ENCODE data around the gene PNMA1. TPM values are rescaled to one million over a fixed set of nuclear protein-coding genes. Genes with fewer than 3 reads are reported as not detected.
A peak's percentile ranks its signal among the peaks of the same experiment; 100 is the strongest.

The PNMA1 gene
- total and polyA plus RNA-seq, 2 donors (not counting 1 experiment from before 2014, with no cell fraction given): 9.5 to 31.6 TPM

DNA sequence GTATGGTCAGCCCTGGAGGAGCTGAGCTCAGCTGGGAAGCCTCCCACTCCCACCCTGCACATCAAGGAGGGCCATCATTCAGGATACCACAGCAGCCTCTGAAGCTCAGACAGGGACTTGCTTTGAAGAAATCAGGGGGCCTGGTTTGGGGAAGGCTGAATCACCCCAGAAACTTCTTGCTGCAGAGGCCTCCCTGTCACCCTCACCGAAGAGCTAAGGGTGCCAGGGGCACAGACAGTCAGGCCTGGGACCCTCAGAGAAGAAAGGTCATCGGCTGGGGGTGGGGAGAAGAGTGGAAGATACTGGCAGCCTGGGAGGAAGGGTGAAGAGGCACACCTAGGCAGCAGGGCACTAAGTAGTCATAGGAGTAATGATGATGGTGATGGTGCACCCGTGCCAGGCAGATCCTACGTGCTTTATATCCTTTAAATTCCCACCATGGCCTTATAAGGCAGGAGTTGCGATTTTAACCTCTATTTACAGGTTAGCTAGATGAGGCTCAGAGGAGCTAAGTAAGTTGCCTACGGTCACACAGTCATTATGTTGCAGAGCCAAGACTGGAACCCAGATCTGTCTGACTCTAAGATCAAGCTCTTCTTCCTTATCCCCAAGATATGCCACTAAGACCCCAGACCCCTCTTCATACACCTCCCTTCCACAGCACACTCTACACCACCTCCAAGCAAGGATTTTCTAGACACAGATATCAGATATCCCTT lies 28.5 kb upstream of the PNMA1 start:
- ATAC-seq (ENCODE audit: low read depth): no peak
- Histone ChIP-seq H3K36me3 (replicated peaks in 1 of 2; ENCODE audit: control extremely low read depth in 1 of 2, control insufficient read depth in 1 of 2, extremely low read depth in 1 of 2, insufficient read depth in 2 of 2, low read length in 1 of 2) (peaks cover 0 to 39% of the 10 kb centered on the region in 2 experiments), H3K27me3 (replicated peaks in 1 of 4; ENCODE audit: control extremely low read depth in 1 of 4, control insufficient read depth in 3 of 4, insufficient read depth in 4 of 4, low read length in 3 of 4) (no peaks in the 10 kb centered on the region), H3K27ac (ENCODE audit: low read length in 2 of 2) (peak overlapping the region; percentile 61 to 81), H3K9ac (ENCODE audit: low read length) (peak overlapping the region; percentile 55), H3K4me3 (ENCODE audit: control extremely low read depth in 1 of 5, extremely low read depth in 1 of 5, insufficient read depth in 1 of 5, low read depth in 2 of 5, low read length in 4 of 5) (peak overlapping the region in 4 of 5 experiments; percentile 10 to 43 (median 23)), H3K9me3 (ENCODE audit: control extremely low read depth in 1 of 3, control insufficient read depth in 2 of 3, insufficient read depth in 1 of 3, low read length in 2 of 3) (no peaks in the 10 kb centered on the region), H2AFZ (ENCODE audit: insufficient read depth, low read depth, low read length, poor library complexity, severe bottlenecking) (no peak overlapping the region), H4K20me1 (ENCODE audit: control insufficient read depth, insufficient read depth, low read length, poor library complexity, severe bottlenecking) (peaks cover 100% of the 10 kb centered on the region), H3K4me1 (ENCODE audit: control insufficient read depth in 2 of 2, insufficient read depth in 2 of 2, low read length in 2 of 2) (peaks cover 76 to 83% of the 10 kb centered on the region in 2 donors), H3K79me2 (ENCODE audit: control insufficient read depth, insufficient read depth, low read length) (peaks cover 100% of the 10 kb centered on the region), H3K4me2 (replicated peaks; ENCODE audit: low read depth, low read length, poor library complexity, severe bottlenecking) (peak overlapping the region; percentile 76)
- Mint-ChIP-seq H3K9me3 (ENCODE audit: insufficient read depth) (no peaks in the 10 kb centered on the region), H3K4me3 (peak overlapping the region; percentile 94), H3K27me3 (no peaks in the 10 kb centered on the region), H3K27ac (peak overlapping the region; percentile 99), H3K4me1 (peaks cover 86% of the 10 kb centered on the region)
- ChIA-PET POLR2A (interaction anchor here (0.6 to 1.7 kb wide), 4 partner anchors 16 to 28 kb away, joined by 3 to 9 read pairs (median 6); a partner anchor contains a TSS), CTCF (interaction anchor here (0.6 to 17.2 kb wide), 8 partner anchors 12 to 144 kb away, joined by 4 to 184 read pairs (median 34); partner anchors contain the start of gene ZNF410)
- DNase-seq: no peak
- WGBS (ENCODE audit: insufficient coverage): 63% methylated on average over 3 of the region's 6 CpGs
- TF ChIP-seq EZH2 (IDR thresholded peaks at IDR 0.05; ENCODE audit: borderline replicate concordance, insufficient read depth, low read depth, low read length, poor library complexity, severe bottlenecking): no peak
- no peak for TF ChIP-seq CTCF (IDR thresholded peaks at IDR 0.05)
- intact Hi-C loops (cut with micrococcal nuclease): no loop called here
